HepG2 (cell line): ENCODE data around the gene SLC22A7. TPM values are rescaled to one million over a fixed set of nuclear protein-coding genes. Genes with fewer than 3 reads are reported as not detected.

Source experiments
- ARHGAP35 ChIP-seq: sonication (generic); formaldehyde crosslinking; IDR thresholded peaks from 2 replicates; pipeline ENCODE4 v1.9.0; 2022; ENCODE audit warnings: mild to moderate bottlenecking, inconsistent platforms, moderate library complexity, missing genetic modification reagents, borderline replicate concordance
- GRHL1 ChIP-seq: sonication (generic); formaldehyde crosslinking; conservative IDR thresholded peaks from 2 replicates; pipeline ENCODE4 v1.8.0; 2022; ENCODE audit warnings: missing genetic modification reagents
- KLF13 ChIP-seq: sonication (generic); formaldehyde crosslinking; IDR thresholded peaks from 2 replicates; pipeline ENCODE4 v1.4.0; 2020; ENCODE audit warnings: mild to moderate bottlenecking, missing genetic modification reagents
- KMT2B ChIP-seq: IDR thresholded peaks from 2 replicates; pipeline ENCODE4 v1.6.1; 2016; ENCODE audit warnings: missing genetic modification reagents, missing compliant biosample characterization
- NFE2 ChIP-seq: sonication (generic); formaldehyde crosslinking; IDR thresholded peaks from 2 replicates; pipeline ENCODE4 v1.4.0; 2020; ENCODE audit warnings: missing genetic modification reagents
- NR1H2 ChIP-seq: sonication (generic); formaldehyde crosslinking; IDR thresholded peaks from 2 replicates; pipeline ENCODE4 v1.8.1; 2022; ENCODE audit warnings: low read depth, missing genetic modification reagents, borderline replicate concordance
- PHF5A ChIP-seq: IDR thresholded peaks from one replicate; pipeline ENCODE4 v1.6.1; 2018; ENCODE audit warnings: low read depth, missing genetic modification reagents; ENCODE audit not compliant: unreplicated experiment
- POLR2AphosphoS5 ChIP-seq: IDR thresholded peaks from 2 replicates; pipeline ENCODE4 v1.6.1; 2012; ENCODE audit warnings: low read depth, low read length
- PTBP1 ChIP-seq: fragments of 200-400 bp; formaldehyde crosslinking; IDR thresholded peaks from 2 replicates; pipeline ENCODE4 v1.6.1; 2018; ENCODE audit warnings: low read length, low read depth; ENCODE audit not compliant: poor library complexity, severe bottlenecking
- RELA ChIP-seq: sonication (generic); formaldehyde crosslinking; IDR thresholded peaks from 2 replicates; pipeline ENCODE4 v1.4.0; 2020; ENCODE audit warnings: missing genetic modification reagents
- REXO4 ChIP-seq: sonication (generic); formaldehyde crosslinking; IDR thresholded peaks from 2 replicates; pipeline ENCODE4 v1.8.0; 2022; ENCODE audit warnings: missing genetic modification reagents, mild to moderate bottlenecking, borderline replicate concordance
- RFX5 ChIP-seq: IDR thresholded peaks from 2 replicates; pipeline ENCODE4 v1.6.1; 2011; ENCODE audit warnings: low read depth, low read length, improper control_type of control experiment
- SP1 ChIP-seq, 2 experiments: fragments of 450-650 bp in 1 of 2; sonication (generic) in 1 of 2; formaldehyde crosslinking in 1 of 2; IDR thresholded peaks; 2 replicates each; pipeline versions ENCODE4 v1.4.0 to v1.6.1; 2016 to 2020; ENCODE audit warnings: missing genetic modification reagents in 1 of 2
- ZBTB1 ChIP-seq: sonication (generic); formaldehyde crosslinking; IDR thresholded peaks from 2 replicates; pipeline ENCODE4 v1.4.0; 2020; ENCODE audit warnings: missing genetic modification reagents, borderline replicate concordance
- ZBTB20 ChIP-seq: sonication (generic); formaldehyde crosslinking; IDR thresholded peaks from 2 replicates; pipeline ENCODE4 v1.8.1; 2023; ENCODE audit warnings: missing genetic modification reagents, low read depth, mild to moderate bottlenecking, borderline replicate concordance
- ZKSCAN1 ChIP-seq: fragments of 150-350 bp; IDR thresholded peaks from 2 replicates; pipeline ENCODE4 v1.6.1; 2014; ENCODE audit warnings: low read length
- ZNF124 ChIP-seq: sonication (generic); formaldehyde crosslinking; IDR thresholded peaks from 2 replicates; pipeline ENCODE4 v1.4.0; 2020; ENCODE audit warnings: missing genetic modification reagents
- ZNF496 ChIP-seq: sonication (generic); formaldehyde crosslinking; IDR thresholded peaks from 2 replicates; pipeline ENCODE4 v1.8.1; 2023; ENCODE audit warnings: mild to moderate bottlenecking, moderate library complexity, missing genetic modification reagents; ENCODE audit not compliant: insufficient replicate concordance
- ZNF530 ChIP-seq: sonication (generic); formaldehyde crosslinking; IDR thresholded peaks from 2 replicates; pipeline ENCODE4 v1.5.0; 2020; ENCODE audit warnings: low read depth, mild to moderate bottlenecking, missing genetic modification reagents
- ZNF788 ChIP-seq: sonication (generic); formaldehyde crosslinking; IDR thresholded peaks from 2 replicates; pipeline ENCODE4 v1.5.0; 2020; ENCODE audit warnings: mild to moderate bottlenecking, missing genetic modification reagents, borderline replicate concordance
- polyA plus RNA-seq, 8 experiments: library from polyadenylated mRNA; depleted of rRNA in 3 of 8; stranded (reverse) in 7 of 8; unstranded in 1 of 8; fragments of >200 nt; fragmentation: Illumina TruSeq in 4 of 8; extraction: Trizol in 4 of 8; gene quantifications; 2 replicates each; pipeline versions ENCODE4 v1.2.1 to v1.2.3, GENCODE V29; 2011 to 2016; ENCODE audit warnings: low read depth in 4 of 8, missing spikeins in 1 of 8, mixed read lengths in 1 of 8; ENCODE audit not compliant: insufficient read depth in 1 of 8
- total RNA-seq, 5 experiments: library from RNA; depleted of rRNA; stranded (reverse); fragments of >200 nt; fragmentation: Illumina TruSeq; extraction: Trizol; gene quantifications; 2 replicates each; pipeline ENCODE4 v1.2.3, GENCODE V29; 2016; ENCODE audit warnings: low read depth in 1 of 5
- TF ChIP-seq, protein P1 (sequence below): sonication (generic); formaldehyde crosslinking; IDR thresholded peaks from 2 replicates; pipeline ENCODE4 v1.4.0; 2020; ENCODE audit warnings: missing genetic modification reagents
- TF ChIP-seq, protein P2 (sequence below): sonication (generic); formaldehyde crosslinking; IDR thresholded peaks from 2 replicates; pipeline ENCODE4 v1.5.0; 2020; ENCODE audit warnings: missing genetic modification reagents, mild to moderate bottlenecking, borderline replicate concordance
- TF ChIP-seq, protein P3 (sequence below): sonication (generic); formaldehyde crosslinking; IDR thresholded peaks from 2 replicates; pipeline ENCODE4 v1.4.0; 2020; ENCODE audit warnings: mild to moderate bottlenecking, missing genetic modification reagents
- TF ChIP-seq, protein P4 (sequence below): sonication (generic); formaldehyde crosslinking; IDR thresholded peaks from 2 replicates; pipeline ENCODE4 v1.4.0; 2020; ENCODE audit warnings: missing genetic modification reagents

Gene SLC22A7
- total and polyA plus RNA-seq, 2 of the 13 experiments (the other 11 are each of a cell fraction or from before 2014, with no cell fraction given): 5.3 to 22.6 TPM

- TF ChIP-seq RFX5: no peak
- TF ChIP-seq, protein P1, sequence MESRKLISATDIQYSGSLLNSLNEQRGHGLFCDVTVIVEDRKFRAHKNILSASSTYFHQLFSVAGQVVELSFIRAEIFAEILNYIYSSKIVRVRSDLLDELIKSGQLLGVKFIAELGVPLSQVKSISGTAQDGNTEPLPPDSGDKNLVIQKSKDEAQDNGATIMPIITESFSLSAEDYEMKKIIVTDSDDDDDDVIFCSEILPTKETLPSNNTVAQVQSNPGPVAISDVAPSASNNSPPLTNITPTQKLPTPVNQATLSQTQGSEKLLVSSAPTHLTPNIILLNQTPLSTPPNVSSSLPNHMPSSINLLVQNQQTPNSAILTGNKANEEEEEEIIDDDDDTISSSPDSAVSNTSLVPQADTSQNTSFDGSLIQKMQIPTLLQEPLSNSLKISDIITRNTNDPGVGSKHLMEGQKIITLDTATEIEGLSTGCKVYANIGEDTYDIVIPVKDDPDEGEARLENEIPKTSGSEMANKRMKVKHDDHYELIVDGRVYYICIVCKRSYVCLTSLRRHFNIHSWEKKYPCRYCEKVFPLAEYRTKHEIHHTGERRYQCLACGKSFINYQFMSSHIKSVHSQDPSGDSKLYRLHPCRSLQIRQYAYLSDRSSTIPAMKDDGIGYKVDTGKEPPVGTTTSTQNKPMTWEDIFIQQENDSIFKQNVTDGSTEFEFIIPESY (CRISPR knock-in tag): peak; percentile 97
- no peak for TF ChIP-seq REXO4
- TF ChIP-seq GRHL1 (CRISPR knock-in tag): 0 out of 2 replicates have a peak, but pooled peaks have one; percentile 45
- no peak for TF ChIP-seq NFE2 (CRISPR knock-in tag)
- no peak for TF ChIP-seq ZNF530 (CRISPR knock-in tag)
- peak; percentile 100 for TF ChIP-seq ZNF788
- TF ChIP-seq ZNF496 (CRISPR knock-in tag): no peak
- TF ChIP-seq ZBTB20: peak; percentile 99
- peak; percentile 92 for TF ChIP-seq ARHGAP35 (CRISPR knock-in tag)
- TF ChIP-seq, protein P2, sequence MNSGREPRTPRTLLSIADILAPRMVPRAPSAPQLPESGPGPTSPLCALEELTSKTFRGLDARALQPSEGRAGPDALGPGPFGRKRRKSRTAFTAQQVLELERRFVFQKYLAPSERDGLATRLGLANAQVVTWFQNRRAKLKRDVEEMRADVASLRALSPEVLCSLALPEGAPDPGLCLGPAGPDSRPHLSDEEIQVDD (CRISPR knock-in tag): no peak; the same call in 1 of the 2 replicates
- no peak for TF ChIP-seq PTBP1
- TF ChIP-seq ZNF124 (CRISPR knock-in tag): peak; percentile 97
- TF ChIP-seq ZKSCAN1: peak; percentile 86
- peak; percentile 32; the same call in 1 of the 2 replicates for TF ChIP-seq RELA (CRISPR knock-in tag)
- TF ChIP-seq, protein P3, sequence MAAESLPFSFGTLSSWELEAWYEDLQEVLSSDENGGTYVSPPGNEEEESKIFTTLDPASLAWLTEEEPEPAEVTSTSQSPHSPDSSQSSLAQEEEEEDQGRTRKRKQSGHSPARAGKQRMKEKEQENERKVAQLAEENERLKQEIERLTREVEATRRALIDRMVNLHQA: no peak
- peak; percentile 97; the same call in 1 of the 2 replicates for TF ChIP-seq NR1H2
- TF ChIP-seq, protein P4, sequence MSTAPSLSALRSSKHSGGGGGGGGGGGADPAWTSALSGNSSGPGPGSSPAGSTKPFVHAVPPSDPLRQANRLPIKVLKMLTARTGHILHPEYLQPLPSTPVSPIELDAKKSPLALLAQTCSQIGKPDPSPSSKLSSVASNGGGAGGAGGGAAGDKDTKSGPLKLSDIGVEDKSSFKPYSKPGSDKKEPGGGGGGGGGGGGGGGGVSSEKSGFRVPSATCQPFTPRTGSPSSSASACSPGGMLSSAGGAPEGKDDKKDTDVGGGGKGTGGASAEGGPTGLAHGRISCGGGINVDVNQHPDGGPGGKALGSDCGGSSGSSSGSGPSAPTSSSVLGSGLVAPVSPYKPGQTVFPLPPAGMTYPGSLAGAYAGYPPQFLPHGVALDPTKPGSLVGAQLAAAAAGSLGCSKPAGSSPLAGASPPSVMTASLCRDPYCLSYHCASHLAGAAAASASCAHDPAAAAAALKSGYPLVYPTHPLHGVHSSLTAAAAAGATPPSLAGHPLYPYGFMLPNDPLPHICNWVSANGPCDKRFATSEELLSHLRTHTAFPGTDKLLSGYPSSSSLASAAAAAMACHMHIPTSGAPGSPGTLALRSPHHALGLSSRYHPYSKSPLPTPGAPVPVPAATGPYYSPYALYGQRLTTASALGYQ (CRISPR knock-in tag): peak; percentile 99
- TF ChIP-seq SP1 (IDR thresholded peaks at IDR 0.05): no peak
- peak; percentile 79 for TF ChIP-seq SP1 (CRISPR knock-in tag; IDR thresholded peaks at IDR 0.05)
- peak; percentile 98 for TF ChIP-seq PHF5A (CRISPR knock-in tag)
- no peak for TF ChIP-seq ZBTB1 (CRISPR knock-in tag)
- TF ChIP-seq KLF13 (CRISPR knock-in tag): peak; percentile 95
- peak; percentile 79 for TF ChIP-seq KMT2B
- TF ChIP-seq POLR2AphosphoS5: peak; percentile 30
Observed at GRCh38 chr6:43267619-43268354, 30.3 kb upstream of the SLC22A7 start (continued).
